ENCODE data around the gene NKX2-4. TPM values are rescaled to one million over a fixed set of nuclear protein-coding genes. Genes with fewer than 3 reads are reported as not detected.

NKX2-4 gene
- total RNA-seq, 1 experiment from 2014 or later: 0.15 TPM

- Histone ChIP-seq H3K56ac (ENCODE audit: insufficient read length, low read depth, low read length) (no peak overlapping the region), H3K14ac (ENCODE audit: insufficient read depth, low read length) (no peak overlapping the region), H2BK5ac (ENCODE audit: insufficient read length, low read length) (no peak overlapping the region), H3K23me2 (ENCODE audit: insufficient read length, low read depth, low read length, poor library complexity, severe bottlenecking) (no peaks in the 10 kb centered on the region), H2AFZ (ENCODE audit: low read length) (no peak overlapping the region), H3K79me2 (ENCODE audit: insufficient read depth, low read length) (no peaks in the 10 kb centered on the region; the same call in 1 of the 2 replicates), H4K20me1 (ENCODE audit: control insufficient read depth, insufficient read depth, insufficient read length) (no peaks in the 10 kb centered on the region), H3T11ph (ENCODE audit: low read length) (no peak overlapping the region), H2BK120ac (ENCODE audit: low read depth, low read length, poor library complexity, severe bottlenecking) (no peak overlapping the region), H2AK5ac (ENCODE audit: insufficient read length, low read length) (no peak overlapping the region), H3K4me2 (ENCODE audit: insufficient read depth, insufficient read length, low read length) (no peak overlapping the region), H4K91ac (ENCODE audit: insufficient read length, low read depth, low read length) (no peak overlapping the region), H4K5ac (ENCODE audit: insufficient read length, low read depth, low read length) (no peak overlapping the region), H3K9me3 (ENCODE audit: control insufficient read depth, low read depth, low read length) (no peaks in the 10 kb centered on the region), H2BK12ac (ENCODE audit: insufficient read length, low read depth, low read length) (no peak overlapping the region), H3K4me1 (ENCODE audit: insufficient read depth, low read length) (no peaks in the 10 kb centered on the region), H3K27ac (ENCODE audit: insufficient read length, low read depth, low read length) (no peak overlapping the region), H3K9ac (ENCODE audit: extremely low read depth, insufficient read length, low read length) (no peak overlapping the region), H3K23ac (ENCODE audit: insufficient read length, low read depth, low read length) (no peak overlapping the region), H2BK15ac (ENCODE audit: low read depth, low read length) (no peak overlapping the region), H3K18ac (ENCODE audit: insufficient read length, low read depth, low read length) (no peak overlapping the region), H3K4ac (ENCODE audit: low read depth, low read length) (no peak overlapping the region), H3K27me3 (ENCODE audit: insufficient read depth, low read length) (no peaks in the 10 kb centered on the region), H4K8ac (replicated peaks; ENCODE audit: insufficient read length, low read depth, low read length) (no peak overlapping the region), H2BK20ac (ENCODE audit: low read depth, low read length, poor library complexity, severe bottlenecking) (no peak overlapping the region), H3K79me1 (ENCODE audit: insufficient read depth, low read depth, low read length, poor library complexity, severe bottlenecking) (peaks cover 2% of the 10 kb centered on the region)
- DNase-seq: no peak
- Mint-ChIP-seq H3K4me1 (0 out of 4 replicates have a peak, but pooled peaks cover 0 to 3% of the 10 kb centered on the region in 2 experiments), H3K27me3 (ENCODE audit: low read depth) (no peaks in the 10 kb centered on the region), H3K36me3 (ENCODE audit: insufficient read depth in 1 of 3, low read depth in 3 of 3) (peaks cover 3 to 55% (median 32%) of the 10 kb centered on the region in 3 experiments; a peak in 5 of 7 replicates), H3K27ac (no peak overlapping the region), H3K4me3 (no peak overlapping the region), H3K9me3 (no peaks in the 10 kb centered on the region)
- WGBS (ENCODE audit: extremely low coverage, insufficient read length, low lambda C conversion rate): 100% methylated on average over 1 of the region's 5 CpGs
- TF ChIP-seq CTCF (conservative IDR thresholded peaks at IDR 0.05): no peak
Observed at GRCh38 chr20:21384308-21384892, 12.9 kb downstream of the NKX2-4 start.

Data from H9 (cell line).